ENCODE results near the gene CASKIN2. TPM values are rescaled to one million over a fixed set of nuclear protein-coding genes. Genes with fewer than 3 reads are reported as not detected.

CASKIN2 gene
- total and polyA plus RNA-seq, 2 donors: 11.1 to 29.1 TPM

DNA sequence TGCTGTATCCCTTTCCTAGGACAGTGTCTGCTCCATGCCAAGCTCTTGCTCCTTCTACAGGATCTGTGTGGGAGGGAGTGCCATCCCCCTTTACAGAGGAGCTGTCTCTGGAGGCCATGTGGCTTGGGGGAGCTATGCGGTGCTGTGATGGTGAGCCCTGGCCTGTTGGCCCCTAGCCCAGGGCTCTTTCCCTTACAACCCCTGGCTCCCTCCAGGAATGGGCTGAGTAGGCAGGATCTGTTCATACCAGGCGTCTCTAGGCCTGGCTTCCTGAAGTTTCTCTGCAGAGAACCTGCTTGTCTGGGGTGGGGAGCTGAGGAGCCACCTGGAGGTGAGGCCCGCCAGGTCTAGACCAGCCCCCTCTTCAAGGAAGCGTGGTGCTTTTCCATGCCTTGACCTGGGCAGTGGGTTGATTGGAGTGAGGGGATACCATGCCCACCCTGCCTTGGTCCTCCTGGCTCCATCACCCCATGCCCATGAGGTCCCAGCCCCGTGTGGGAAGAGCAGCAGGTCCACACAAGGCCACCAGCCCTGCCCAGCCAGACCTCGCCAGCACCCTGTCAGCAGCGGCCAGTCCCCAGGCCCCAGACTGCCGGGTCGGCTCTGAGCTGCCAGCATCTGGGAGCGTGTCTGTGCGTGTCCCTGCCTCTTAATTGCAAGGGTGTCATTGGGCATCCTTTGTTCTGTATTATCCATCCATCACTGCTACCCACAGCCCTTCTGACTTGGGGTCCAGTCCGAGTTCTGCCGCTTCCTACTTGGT lies 24.8 kb upstream of the CASKIN2 start:
- WGBS: 84% methylated on average over 13 of the region's 13 CpGs
- Histone ChIP-seq H3K4me3 (ENCODE audit: low read depth, low read length) (no peak overlapping the region), H3K27ac (ENCODE audit: low read depth) (no peak overlapping the region), H3K36me3 (ENCODE audit: insufficient read depth) (no peaks in the 10 kb centered on the region), H3K4me1 (ENCODE audit: insufficient read depth) (no peaks in the 10 kb centered on the region)
- DNase-seq (ENCODE audit: extremely low spot score): no peak

DNA sequence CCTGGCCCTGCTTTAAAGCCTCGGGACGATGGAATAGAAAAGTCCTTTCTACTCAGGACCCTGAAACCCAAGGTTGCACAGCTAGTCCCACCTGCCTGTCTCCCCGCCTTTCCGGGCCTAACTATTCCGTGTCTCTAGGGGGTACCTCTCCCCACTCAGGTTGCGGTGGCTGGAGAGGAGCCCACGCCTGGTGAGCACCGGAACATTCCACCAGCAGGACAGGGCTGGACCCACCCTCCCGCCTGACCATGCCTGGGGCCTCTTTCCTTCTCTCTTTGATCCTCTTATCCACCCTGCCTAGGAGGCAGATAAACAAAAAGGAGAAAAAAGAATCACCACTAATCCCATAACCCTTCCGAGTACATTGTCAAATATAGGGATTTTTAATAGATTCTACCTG lies 21.0 kb upstream of the CASKIN2 start:
- 78% methylated on average over 10 of the region's 10 CpGs for WGBS
- H3K4me3 ChIP-seq (ENCODE audit: low read depth, low read length): no peak overlapping the region
- H3K36me3 ChIP-seq (ENCODE audit: insufficient read depth): no peaks in the 10 kb centered on the region
- H3K27ac ChIP-seq (ENCODE audit: low read depth): no peak overlapping the region
- no peak for DNase-seq (ENCODE audit: extremely low spot score)
- no peaks in the 10 kb centered on the region for H3K4me1 ChIP-seq (ENCODE audit: insufficient read depth)

DNA sequence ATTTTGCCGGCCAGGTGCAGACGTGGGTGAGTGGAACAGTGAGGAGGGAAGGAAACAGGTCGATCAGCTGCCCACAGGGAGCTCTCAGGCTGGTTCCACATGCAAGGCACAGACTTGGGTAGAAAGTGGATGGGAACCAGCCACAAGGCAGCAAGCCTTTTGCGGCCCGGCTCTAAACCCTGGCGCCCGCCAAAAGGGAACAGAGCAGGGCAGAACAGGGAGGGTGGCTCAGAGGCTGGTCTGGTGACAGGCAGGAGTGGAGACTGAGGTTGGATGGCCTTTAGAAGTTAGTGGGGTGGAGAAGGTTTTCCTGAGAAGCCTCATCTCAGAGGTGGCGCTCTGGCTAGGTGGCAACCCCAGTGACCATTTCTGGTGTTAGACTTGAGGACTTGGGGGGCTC lies 20.5 kb upstream of the CASKIN2 start:
- no peak for DNase-seq (ENCODE audit: extremely low spot score)
- WGBS: 94% methylated on average over 8 of the region's 8 CpGs
- Histone ChIP-seq H3K4me1 (ENCODE audit: insufficient read depth) (no peaks in the 10 kb centered on the region), H3K27ac (ENCODE audit: low read depth) (no peak overlapping the region), H3K36me3 (ENCODE audit: insufficient read depth) (no peaks in the 10 kb centered on the region), H3K4me3 (ENCODE audit: low read depth, low read length) (no peak overlapping the region)

DNA sequence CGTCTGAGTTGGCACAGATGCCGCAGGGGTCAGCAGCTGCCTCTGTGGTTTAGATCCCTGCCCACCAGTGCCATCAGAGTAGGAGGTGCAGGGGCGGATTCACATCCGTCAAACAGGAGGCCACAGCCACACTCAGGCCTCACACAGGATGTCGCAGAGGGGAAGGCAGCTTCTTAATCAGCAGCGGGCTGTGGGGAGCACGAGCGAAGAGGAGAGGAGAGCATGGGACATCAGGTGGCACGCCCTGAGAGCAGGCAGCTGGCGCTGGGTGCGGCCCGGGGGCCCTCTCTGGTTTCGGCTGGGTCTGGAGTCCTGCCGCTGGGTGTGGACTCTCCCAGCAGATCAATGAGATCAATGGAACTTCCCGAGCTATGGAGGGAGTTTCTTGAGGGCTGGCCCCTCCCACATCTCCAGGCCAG lies 19.8 kb upstream of the CASKIN2 start:
- no peaks in the 10 kb centered on the region for H3K4me1 ChIP-seq (ENCODE audit: insufficient read depth)
- DNase-seq (ENCODE audit: extremely low spot score): no peak
- 81% methylated on average over 15 of the region's 15 CpGs for WGBS

DNA sequence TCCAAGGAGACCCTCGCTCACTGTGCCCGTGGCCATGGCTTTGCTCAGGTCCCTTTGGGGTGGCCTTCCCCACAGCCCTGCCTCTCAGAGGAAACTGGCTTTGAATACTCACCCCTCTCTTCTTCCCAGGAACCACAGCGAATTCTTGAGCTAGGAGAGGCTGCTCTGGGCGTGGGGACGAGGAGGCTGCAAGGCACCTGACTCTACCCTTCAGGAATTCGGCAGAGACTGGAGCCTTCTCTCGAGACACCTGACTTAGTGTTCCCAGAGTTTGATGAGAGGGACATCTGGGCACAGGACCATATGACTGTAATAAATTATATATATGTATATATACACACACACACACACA lies 16.4 kb upstream of the CASKIN2 start:
- Histone ChIP-seq H3K4me1 (ENCODE audit: insufficient read depth) (no peaks in the 10 kb centered on the region), H3K36me3 (ENCODE audit: insufficient read depth) (no peaks in the 10 kb centered on the region), H3K4me3 (ENCODE audit: low read depth, low read length) (no peak overlapping the region), H3K27ac (ENCODE audit: low read depth) (no peak overlapping the region)
- no peak for DNase-seq (ENCODE audit: extremely low spot score)
- 85% methylated on average over 7 of the region's 7 CpGs for WGBS

More for the DNA sequence above, 19.8 kb upstream of the CASKIN2 start:
- Histone ChIP-seq H3K4me3 (ENCODE audit: low read depth, low read length) (no peak overlapping the region), H3K36me3 (ENCODE audit: insufficient read depth) (no peaks in the 10 kb centered on the region), H3K27ac (ENCODE audit: low read depth) (no peak overlapping the region)

DNA sequence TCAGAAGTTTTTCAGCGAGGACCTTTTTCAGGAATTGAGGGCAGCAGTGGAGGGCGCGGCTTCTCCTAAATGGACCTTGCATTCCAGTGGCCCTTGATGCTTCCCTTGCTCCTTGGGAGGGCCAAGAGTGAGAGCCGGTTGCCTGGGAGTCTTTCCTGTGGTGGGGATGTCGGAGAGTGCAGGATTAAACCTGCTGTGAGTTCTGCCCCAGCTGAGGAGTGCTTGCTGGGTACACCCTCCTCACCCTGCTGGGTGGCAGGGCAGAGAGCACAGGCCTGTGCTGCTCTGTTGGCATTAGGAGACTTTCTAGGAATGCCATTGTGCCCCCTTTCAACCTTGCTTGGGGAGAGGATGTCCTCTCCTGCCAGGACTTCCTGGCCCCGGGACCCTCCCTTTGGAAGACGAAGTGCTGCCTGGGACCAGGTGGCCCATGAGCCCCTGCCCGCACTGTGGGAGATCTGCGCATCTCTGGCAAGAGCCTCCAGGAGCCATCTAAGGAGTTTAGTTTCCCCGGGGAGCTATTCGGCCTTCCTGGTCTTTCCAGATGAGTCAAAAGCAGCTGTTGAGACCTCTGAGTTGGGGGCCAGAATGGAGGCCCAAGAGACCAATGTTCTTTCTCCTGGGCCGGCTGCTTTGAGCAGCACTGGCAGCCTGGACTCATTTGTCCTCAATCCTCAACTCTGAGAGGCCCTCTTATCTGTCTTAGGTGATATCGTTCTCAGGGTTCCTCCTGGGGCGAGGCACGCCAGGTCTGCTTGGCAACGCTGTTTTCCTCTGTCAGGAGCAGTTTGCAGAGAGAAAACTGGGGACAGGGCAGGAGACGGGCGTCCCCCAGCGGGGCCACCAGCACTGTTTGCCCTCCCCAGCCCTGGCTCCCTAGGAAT lies 15.7 kb upstream of the CASKIN2 start:
- Histone ChIP-seq H3K27ac (ENCODE audit: low read depth) (no peak overlapping the region), H3K4me1 (ENCODE audit: insufficient read depth) (no peaks in the 10 kb centered on the region), H3K36me3 (ENCODE audit: insufficient read depth) (no peaks in the 10 kb centered on the region), H3K4me3 (ENCODE audit: low read depth, low read length) (no peak overlapping the region)
- no peak for DNase-seq (ENCODE audit: extremely low spot score)
- WGBS: 82% methylated on average over 19 of the region's 19 CpGs

DNA sequence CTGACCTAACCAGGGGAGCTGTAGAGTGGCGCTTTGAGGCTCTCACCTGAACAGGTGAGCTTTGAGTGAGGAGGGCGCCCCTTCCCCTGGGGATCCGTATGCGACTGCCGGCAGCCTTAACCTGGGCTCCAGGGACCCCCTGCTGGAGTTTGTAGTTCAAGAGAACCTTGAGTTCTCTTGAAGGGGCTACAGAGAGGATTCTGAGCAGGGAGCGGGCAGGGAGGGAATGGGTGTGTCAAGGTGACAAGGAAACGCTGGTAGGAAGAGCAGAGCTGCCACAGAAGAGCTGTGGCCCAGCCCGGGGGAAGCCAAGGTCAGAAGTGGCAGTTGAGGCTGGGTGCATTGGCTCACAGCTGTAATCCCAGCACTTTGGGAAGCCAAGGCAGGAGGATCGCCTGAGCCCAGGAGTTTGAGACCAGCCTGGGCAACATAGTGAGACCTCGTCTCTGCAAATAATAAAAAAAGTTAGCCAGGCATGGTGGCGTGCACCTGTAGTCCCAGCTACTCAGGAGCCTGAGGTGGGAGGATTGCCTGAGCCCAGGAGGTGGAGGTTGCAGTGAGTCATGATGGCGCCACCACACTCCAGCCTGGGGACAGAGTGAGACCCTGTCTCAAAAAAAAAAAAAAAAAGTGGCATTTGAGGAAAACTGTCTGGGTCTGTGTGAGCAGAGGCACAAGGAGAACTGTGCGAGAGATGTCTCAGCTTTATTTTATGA lies 11.4 kb upstream of the CASKIN2 start:
- DNase-seq (ENCODE audit: extremely low spot score): no peak
- peak overlapping the region; percentile 14 for H3K27ac ChIP-seq (ENCODE audit: low read depth)

DNA sequence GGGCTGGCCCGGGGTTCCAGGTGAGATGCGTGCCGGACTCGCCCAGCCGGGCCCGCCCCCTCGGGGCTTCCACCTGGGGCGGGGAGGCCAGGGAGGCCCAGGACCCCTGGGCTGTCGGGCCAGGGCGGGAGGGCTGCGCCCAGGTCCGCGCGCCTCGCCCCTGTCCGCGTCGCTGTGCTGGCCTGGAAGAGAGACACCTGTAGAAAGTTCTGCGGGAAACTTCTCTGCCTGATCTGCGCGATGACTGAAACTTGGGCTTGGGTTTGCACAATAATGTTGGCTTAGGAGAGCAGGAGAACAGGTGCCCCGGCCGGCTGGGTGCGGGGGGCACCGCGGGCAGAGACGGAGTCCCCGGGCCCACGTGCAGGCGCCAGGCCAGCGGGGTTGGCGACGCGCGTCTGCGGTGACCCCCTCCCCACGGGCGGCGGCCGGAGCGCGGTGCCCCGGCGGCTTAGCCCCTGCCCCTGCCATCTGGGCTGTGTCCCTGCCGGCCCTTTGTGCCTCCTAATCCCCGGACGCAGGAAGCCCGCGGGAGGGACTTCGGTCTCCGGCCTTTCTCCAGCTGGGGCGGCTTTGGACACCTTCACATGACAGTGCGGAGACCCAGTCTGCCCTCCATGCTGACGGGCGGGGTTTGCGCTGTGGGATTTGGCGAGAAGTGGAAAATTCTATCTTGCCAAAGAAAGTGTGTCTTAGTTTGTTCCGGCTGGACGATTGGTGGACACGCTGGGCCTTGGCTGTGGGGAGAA lies 10.6 kb upstream of the CASKIN2 start:
- DNase-seq (ENCODE audit: extremely low spot score): no peak
- H3K4me1 ChIP-seq (ENCODE audit: insufficient read depth): no peaks in the 10 kb centered on the region
- no peaks in the 10 kb centered on the region for H3K36me3 ChIP-seq (ENCODE audit: insufficient read depth)
- WGBS: 3% methylated on average over 60 of the region's 60 CpGs
- H3K4me3 ChIP-seq (ENCODE audit: low read depth, low read length): peak overlapping the region; percentile 66
- H3K27ac ChIP-seq (ENCODE audit: low read depth): peak overlapping the region; percentile 71

More for the DNA sequence above, 11.4 kb upstream of the CASKIN2 start:
- H3K4me3 ChIP-seq (ENCODE audit: low read depth, low read length): peak overlapping the region; percentile 66
- H3K4me1 ChIP-seq (ENCODE audit: insufficient read depth): no peaks in the 10 kb centered on the region
- no peaks in the 10 kb centered on the region for H3K36me3 ChIP-seq (ENCODE audit: insufficient read depth)
- 62% methylated on average over 13 of the region's 13 CpGs for WGBS

DNA sequence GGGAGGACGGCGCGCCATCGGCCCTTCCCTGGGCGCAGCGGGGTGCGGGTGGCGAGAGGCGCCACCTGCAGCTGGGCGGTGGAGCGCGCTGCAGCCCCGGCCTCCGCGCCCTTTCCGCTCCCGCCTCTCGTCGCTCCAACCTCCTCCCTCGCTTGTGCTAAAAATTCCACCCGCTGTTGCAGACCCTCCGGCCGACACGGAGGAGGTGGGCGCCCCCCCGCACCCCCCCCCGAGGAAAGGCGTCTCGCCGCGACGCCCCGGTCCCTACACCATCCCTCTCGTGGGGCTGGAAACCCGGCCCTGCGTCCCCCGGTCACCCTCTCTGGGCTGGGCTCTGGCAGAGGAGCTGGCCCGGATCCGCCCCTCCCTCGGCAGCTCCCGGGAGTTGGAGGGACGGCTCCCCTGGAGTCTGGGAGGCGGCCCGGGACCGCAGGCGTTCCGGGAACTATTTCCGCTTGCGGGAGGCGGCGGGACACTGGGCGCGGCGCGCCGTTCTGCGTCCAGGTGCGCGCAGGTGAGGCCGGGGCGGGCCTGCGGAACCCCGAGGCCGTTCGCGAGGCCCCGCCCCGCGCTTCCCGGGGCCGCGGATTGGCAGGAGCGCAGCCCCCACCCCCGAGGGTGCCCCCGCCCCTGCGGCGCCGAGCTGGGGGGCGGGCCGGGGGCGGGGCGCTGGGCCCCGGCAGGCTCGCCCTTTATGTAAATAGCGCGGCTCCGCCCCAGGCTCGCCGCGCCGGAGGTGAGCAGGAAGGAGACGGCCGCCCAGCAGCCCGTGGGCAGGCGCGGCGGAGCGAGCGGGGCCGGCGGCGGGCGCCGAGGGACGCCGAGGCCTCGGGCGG lies 9.9 kb upstream of the CASKIN2 start, which contains the start of gene LLGL2:
LLGL2 (plus strand) TSS at position 728 of the 836 bp plus-strand sequence. CDS start 17,730 bp downstream, outside the sequence.
- no peak for DNase-seq (ENCODE audit: extremely low spot score)
- 1% methylated on average over 107 of the region's 108 CpGs for WGBS
- no peaks in the 10 kb centered on the region for H3K36me3 ChIP-seq (ENCODE audit: insufficient read depth)
- H3K4me1 ChIP-seq (ENCODE audit: insufficient read depth): no peaks in the 10 kb centered on the region
- peak within 1 kb of the TSS; percentile 90 for H3K27ac ChIP-seq (ENCODE audit: low read depth)
- H3K4me3 ChIP-seq (ENCODE audit: low read depth, low read length): peak within 1 kb of the TSS; percentile 66

DNA sequence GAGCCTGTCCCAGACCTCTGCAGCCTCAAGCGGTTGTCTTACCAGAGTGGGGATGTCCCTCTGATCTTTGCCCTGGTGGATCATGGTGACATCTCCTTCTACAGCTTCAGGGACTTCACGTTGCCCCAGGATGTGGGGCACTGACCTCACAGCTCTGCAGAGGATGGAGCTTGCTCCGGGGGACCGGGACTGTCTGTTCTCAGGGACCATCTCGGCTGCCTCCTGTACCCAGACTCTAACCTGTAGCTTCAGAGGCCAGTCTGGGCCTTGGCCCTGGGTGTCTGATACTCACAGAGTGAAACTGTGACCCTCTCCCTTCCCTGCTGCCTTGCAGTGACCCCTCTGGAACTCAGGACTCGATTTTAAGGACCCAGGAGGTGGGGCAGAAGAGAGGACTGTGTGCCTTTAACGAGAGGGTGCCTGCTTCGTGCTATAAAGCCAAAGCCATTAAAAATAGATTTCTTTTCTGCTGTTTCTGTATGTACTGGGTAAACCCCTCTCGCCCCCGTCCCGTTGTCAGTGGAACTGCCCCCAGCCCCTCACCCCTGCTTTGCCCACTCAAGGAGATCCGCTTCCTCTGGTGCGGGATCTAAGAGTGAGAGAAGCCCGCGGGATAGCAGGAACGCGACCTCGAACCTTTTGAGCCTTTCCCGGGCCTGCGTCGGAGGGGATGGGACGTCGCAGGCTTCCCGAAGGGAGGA lies 9.1 kb upstream of the CASKIN2 start:
- no peaks in the 10 kb centered on the region for H3K36me3 ChIP-seq (ENCODE audit: insufficient read depth)
- H3K27ac ChIP-seq (ENCODE audit: low read depth): peak overlapping the region; percentile 90
- DNase-seq (ENCODE audit: extremely low spot score): no peak
- WGBS: 27% methylated on average over 24 of the region's 24 CpGs
- no peaks in the 10 kb centered on the region for H3K4me1 ChIP-seq (ENCODE audit: insufficient read depth)
- H3K4me3 ChIP-seq (ENCODE audit: low read depth, low read length): peak overlapping the region; percentile 66

DNA sequence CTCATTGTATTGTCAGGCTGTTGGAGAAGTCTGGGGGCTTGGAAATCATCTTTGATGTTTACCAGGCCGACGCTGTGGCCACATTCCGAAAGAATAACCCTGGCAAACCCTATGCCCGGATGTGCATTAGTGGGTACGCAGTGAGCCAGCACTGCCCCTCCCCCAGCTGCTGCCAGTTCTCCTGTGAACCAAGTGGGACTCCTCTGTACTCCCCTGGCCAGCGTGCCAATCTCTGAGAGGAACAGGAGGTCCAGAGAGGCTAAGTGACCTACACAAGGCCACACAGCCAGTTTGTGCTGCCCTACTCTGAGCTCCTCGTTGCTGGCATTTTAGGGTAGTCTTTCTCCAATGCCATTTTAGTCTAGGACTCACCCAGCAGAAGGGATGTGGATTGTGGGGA lies 8.3 kb upstream of the CASKIN2 start:
- Histone ChIP-seq H3K4me1 (ENCODE audit: insufficient read depth) (no peaks in the 10 kb centered on the region), H3K36me3 (ENCODE audit: insufficient read depth) (no peaks in the 10 kb centered on the region), H3K27ac (ENCODE audit: low read depth) (no peak overlapping the region), H3K4me3 (ENCODE audit: low read depth, low read length) (no peak overlapping the region)
- no peak for DNase-seq (ENCODE audit: extremely low spot score)
- 92% methylated on average over 7 of the region's 7 CpGs for WGBS
